ENCODE data around the gene UBR4. TPM values are rescaled to one million over a fixed set of nuclear protein-coding genes. Genes with fewer than 3 reads are reported as not detected.
A peak's percentile ranks its signal among the peaks of the same experiment; 100 is the strongest.

Gene UBR4
- total RNA-seq, 1 donor from 2014 or later = 223 TPM

GRCh38 chr1:19193004-19193403, 17.1 kb downstream of the UBR4 start:
- no peak for DNase-seq (ENCODE audit: low spot score)
- Mint-ChIP-seq H3K27me3 (ENCODE audit: unreplicated experiment) (no peaks in the 10 kb centered on the region), H3K4me3 (ENCODE audit: unreplicated experiment) (no peak overlapping the region), H3K4me1 (ENCODE audit: unreplicated experiment) (no peaks in the 10 kb centered on the region), H3K27ac (ENCODE audit: unreplicated experiment) (no peak overlapping the region), H3K36me3 (ENCODE audit: low read depth, unreplicated experiment) (peaks cover 54% of the 10 kb centered on the region), H3K9me3 (ENCODE audit: unreplicated experiment) (no peaks in the 10 kb centered on the region)
- no peak for TF ChIP-seq CTCF (IDR thresholded peaks at IDR 0.05; ENCODE audit: unreplicated experiment)

- Mint-ChIP-seq H3K9me3 (ENCODE audit: unreplicated experiment) (no peaks in the 10 kb centered on the region), H3K36me3 (ENCODE audit: low read depth, unreplicated experiment) (peaks cover 48% of the 10 kb centered on the region), H3K27me3 (ENCODE audit: unreplicated experiment) (no peaks in the 10 kb centered on the region), H3K27ac (ENCODE audit: unreplicated experiment) (no peak overlapping the region), H3K4me1 (ENCODE audit: unreplicated experiment) (no peaks in the 10 kb centered on the region), H3K4me3 (ENCODE audit: unreplicated experiment) (no peak overlapping the region)
- no peak for TF ChIP-seq CTCF (IDR thresholded peaks at IDR 0.05; ENCODE audit: unreplicated experiment)
- DNase-seq (ENCODE audit: low spot score) = no peak
Observed at GRCh38 chr1:19191811-19192210, 18.3 kb downstream of the UBR4 start.

- peak overlapping the region; percentile 52 for H3K4me3 Mint-ChIP-seq (ENCODE audit: unreplicated experiment)
- TF ChIP-seq CTCF (IDR thresholded peaks at IDR 0.05; ENCODE audit: unreplicated experiment) = no peak
- H3K9me3 Mint-ChIP-seq (ENCODE audit: unreplicated experiment) = no peaks in the 10 kb centered on the region
- DNase-seq (ENCODE audit: low spot score) = no peak
- H3K36me3 Mint-ChIP-seq (ENCODE audit: low read depth, unreplicated experiment) = peaks cover 50% of the 10 kb centered on the region
- no peak overlapping the region for H3K27ac Mint-ChIP-seq (ENCODE audit: unreplicated experiment)
- no peaks in the 10 kb centered on the region for H3K27me3 Mint-ChIP-seq (ENCODE audit: unreplicated experiment)
- H3K4me1 Mint-ChIP-seq (ENCODE audit: unreplicated experiment) = no peaks in the 10 kb centered on the region
Observed at GRCh38 chr1:19190468-19190867, 19.6 kb downstream of the UBR4 start.

GRCh38 chr1:19189270-19189669, 20.8 kb downstream of the UBR4 start:
- no peak for DNase-seq (ENCODE audit: low spot score)
- no peaks in the 10 kb centered on the region for H3K27me3 Mint-ChIP-seq (ENCODE audit: unreplicated experiment)
- peaks cover 58% of the 10 kb centered on the region for H3K36me3 Mint-ChIP-seq (ENCODE audit: low read depth, unreplicated experiment)
- H3K4me1 Mint-ChIP-seq (ENCODE audit: unreplicated experiment) = no peaks in the 10 kb centered on the region
- H3K4me3 Mint-ChIP-seq (ENCODE audit: unreplicated experiment) = no peak overlapping the region
- no peaks in the 10 kb centered on the region for H3K9me3 Mint-ChIP-seq (ENCODE audit: unreplicated experiment)
- no peak for TF ChIP-seq CTCF (IDR thresholded peaks at IDR 0.05; ENCODE audit: unreplicated experiment)
- H3K27ac Mint-ChIP-seq (ENCODE audit: unreplicated experiment) = no peak overlapping the region

GRCh38 chr1:19187852-19188251, 22.2 kb downstream of the UBR4 start:
- Mint-ChIP-seq H3K9me3 (ENCODE audit: unreplicated experiment) (no peaks in the 10 kb centered on the region), H3K27ac (ENCODE audit: unreplicated experiment) (no peak overlapping the region), H3K4me1 (ENCODE audit: unreplicated experiment) (no peaks in the 10 kb centered on the region), H3K4me3 (ENCODE audit: unreplicated experiment) (no peak overlapping the region), H3K27me3 (ENCODE audit: unreplicated experiment) (no peaks in the 10 kb centered on the region), H3K36me3 (ENCODE audit: low read depth, unreplicated experiment) (peaks cover 55% of the 10 kb centered on the region)
- TF ChIP-seq CTCF (IDR thresholded peaks at IDR 0.05; ENCODE audit: unreplicated experiment) = no peak
- DNase-seq (ENCODE audit: low spot score) = no peak

All from endothelial cell (in vitro differentiated cells).